ENCODE measurements around the gene USP47.

GRCh38 chr11:11843211-11843621 is 1.4 kb downstream of the USP47 start:
- TF ChIP-seq CTCF (IDR thresholded peaks at IDR 0.05; ENCODE audit: low read depth, low read length): no peak
- TF ChIP-seq MYC (IDR thresholded peaks at IDR 0.05; ENCODE audit: low read depth, low read length): no peak
